Stimulated activated CD4-positive, alpha-beta T cell treated with anti-CD3 and anti-CD28 coated beads, Interleukin-12 subunit alpha, Interleukin-12 subunit beta, amount 100 ng/mL, for 48 hours (primary cell): ENCODE data around the gene DCTN2.
"Not testable (repeated sequence)": the region's sequence is repeated elsewhere in the genome, so short reads cannot be mapped to it uniquely, and the experiment has no call there.

Source experiments
- DNase-seq, 3 donors: peaks; one replicate each; pipeline ENCODE4 v3.0.0-alpha.2; 2020; ENCODE audit warnings: low read depth in 2 of 3, low spot score in 1 of 3

The DCTN2 gene

GRCh38 chr12:57517187-57517586 is 29.8 kb downstream of the DCTN2 start:
- DNase-seq, result no peak

- no peak for DNase-seq
Observed at GRCh38 chr12:57516617-57517153, 30.3 kb downstream of the DCTN2 start.

- no peak for DNase-seq
Observed at GRCh38 chr12:57515934-57516541, 31.0 kb downstream of the DCTN2 start.

- no peak for DNase-seq
Observed at GRCh38 chr12:57515408-57515933, 31.5 kb downstream of the DCTN2 start.

- no peak for DNase-seq
Observed at GRCh38 chr12:57514720-57515407, 32.1 kb downstream of the DCTN2 start.

GRCh38 chr12:57514246-57514645 is 32.7 kb downstream of the DCTN2 start:
- DNase-seq, result not testable (repeated sequence)

GRCh38 chr12:57513677-57514076 is 33.3 kb downstream of the DCTN2 start:
- DNase-seq, result not testable (repeated sequence)

- no peak for DNase-seq
Observed at GRCh38 chr12:57513266-57513665, 33.7 kb downstream of the DCTN2 start.

GRCh38 chr12:57512665-57513064 is 34.3 kb downstream of the DCTN2 start:
- DNase-seq, result no peak

GRCh38 chr12:57511588-57512325 is 35.2 kb downstream of the DCTN2 start:
- DNase-seq, result no peak

GRCh38 chr12:57511161-57511560 is 35.8 kb downstream of the DCTN2 start:
- no peak for DNase-seq

- DNase-seq, result not testable (repeated sequence)
Observed at GRCh38 chr12:57507796-57508195, 39.2 kb downstream of the DCTN2 start.

GRCh38 chr12:57506541-57506940 is 40.5 kb downstream of the DCTN2 start:
- DNase-seq, result not testable (repeated sequence)

GRCh38 chr12:57502311-57502969 is 44.6 kb downstream of the DCTN2 start:
- DNase-seq, result not testable (repeated sequence)

GRCh38 chr12:57500213-57500612 is 46.8 kb downstream of the DCTN2 start:
- DNase-seq, result no peak

- DNase-seq, result no peak
Observed at GRCh38 chr12:57498571-57498970, 48.4 kb downstream of the DCTN2 start.

- no peak for DNase-seq
Observed at GRCh38 chr12:57498132-57498502, 48.9 kb downstream of the DCTN2 start.

- no peak for DNase-seq
Observed at GRCh38 chr12:57497223-57498131, 49.5 kb downstream of the DCTN2 start.

- DNase-seq, result no peak
Observed at GRCh38 chr12:57496822-57497221, 50.2 kb downstream of the DCTN2 start.

- DNase-seq, result not testable (repeated sequence)
Observed at GRCh38 chr12:57495051-57495701, 51.8 kb downstream of the DCTN2 start.
